Measurements from ENCODE around the gene MRPL36.

- TF ChIP-seq CTCF (IDR thresholded peaks at IDR 0.05 in 4 of 5, conservative IDR thresholded peaks at IDR 0.05 in 1 of 5) (no peak), POLR2A (IDR thresholded peaks at IDR 0.05) (no peak)
Measured at GRCh38 chr5:1753490-1753889, 46.1 kb downstream of the MRPL36 start.
